Left lobe of liver (tissue), 2 donors: ENCODE results near the gene HEPHL1. TPM values are rescaled to one million over a fixed set of nuclear protein-coding genes. Genes with fewer than 3 reads are reported as not detected.
"Not testable (repeated sequence)": the region's sequence is repeated elsewhere in the genome, so short reads cannot be mapped to it uniquely, and the experiment has no call there.

Experiments
- ATAC-seq: fragments of 200-7000 bp; cut with Tn5 transposase; one replicate; pipeline ENCODE4 v1.9.1; 2020; ENCODE audit warnings: mild to moderate bottlenecking, moderate library complexity
- DNase-seq: peaks from one replicate; pipeline ENCODE4 v3.0.0-alpha.2; 2020; ENCODE audit warnings: low spot score
- total RNA-seq: library from RNA; stranded (reverse); gene quantifications from one replicate; pipeline ENCODE4 v1.2.1, GENCODE V29; 2021
- donor health status: DM: no; HTN: no; CAD: no; lungs with moderate emphysema.
- donor health status: DM: no; HTN: yes; CAD: no.

HEPHL1 gene
- total RNA-seq, 1 donor from 2014 or later, result not detected

DNA sequence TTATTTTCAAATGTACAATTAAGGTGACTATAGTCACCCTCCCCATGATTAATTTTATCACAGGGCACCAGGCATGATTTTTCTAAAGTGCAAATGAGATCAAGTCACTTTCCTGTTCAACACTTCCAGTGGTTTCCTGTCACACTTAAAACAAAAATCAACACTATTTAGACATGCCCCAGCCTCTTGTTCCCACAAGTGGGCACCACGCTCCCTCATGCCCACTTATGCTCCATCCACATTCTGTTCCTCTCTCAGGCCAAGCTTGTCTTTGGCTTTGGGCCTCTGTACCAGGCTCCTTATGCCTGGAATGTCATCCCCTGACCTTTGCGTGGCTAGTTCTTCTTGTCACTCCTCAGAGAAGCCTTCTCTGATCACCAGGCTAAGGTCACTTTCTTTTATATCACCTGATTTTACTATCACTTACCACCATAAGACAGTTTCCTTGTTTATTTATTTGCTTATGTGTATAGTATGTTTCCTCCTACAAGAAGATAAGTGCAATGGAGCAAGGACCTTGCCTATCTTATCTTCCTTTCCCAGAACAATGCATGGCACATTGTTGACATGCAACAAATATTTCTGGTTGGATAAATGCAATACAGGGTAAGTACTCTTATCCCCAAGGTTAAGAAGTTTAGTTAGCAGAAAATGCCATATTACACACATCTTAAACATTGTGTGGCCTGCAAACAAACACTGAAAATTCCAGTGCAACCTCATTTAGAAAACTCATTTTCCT, 56.6 kb downstream of the HEPHL1 start:
- ATAC-seq (no peak), DNase-seq (no peak)

- no peak for DNase-seq
- ATAC-seq, result no peak
Observed at GRCh38 chr11:94084164-94084563, 63.0 kb downstream of the HEPHL1 start.

GRCh38 chr11:94088906-94089305, 67.8 kb downstream of the HEPHL1 start:
- no peak for DNase-seq
- no peak for ATAC-seq

DNA sequence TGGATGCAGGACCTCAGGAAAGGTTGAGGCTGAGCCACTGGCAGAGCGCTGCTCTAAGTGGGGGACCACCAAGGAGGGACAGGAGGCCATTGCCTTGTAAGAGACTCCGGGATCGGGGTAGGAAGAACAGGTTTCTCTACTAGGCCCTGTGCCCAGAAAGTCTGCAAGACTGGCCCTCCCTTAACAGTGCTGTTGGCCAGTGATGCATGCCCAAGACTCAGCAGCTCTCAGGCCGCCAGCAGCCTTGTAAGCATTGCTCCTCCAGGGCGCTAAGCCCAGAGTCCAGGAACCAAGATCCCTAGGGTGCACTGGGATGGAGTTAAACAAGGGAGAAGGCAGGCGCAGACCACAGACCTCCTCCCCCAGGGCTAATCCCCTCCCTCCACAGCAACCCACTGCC, 68.2 kb downstream of the HEPHL1 start:
- ATAC-seq (no peak), DNase-seq (no peak)

DNA sequence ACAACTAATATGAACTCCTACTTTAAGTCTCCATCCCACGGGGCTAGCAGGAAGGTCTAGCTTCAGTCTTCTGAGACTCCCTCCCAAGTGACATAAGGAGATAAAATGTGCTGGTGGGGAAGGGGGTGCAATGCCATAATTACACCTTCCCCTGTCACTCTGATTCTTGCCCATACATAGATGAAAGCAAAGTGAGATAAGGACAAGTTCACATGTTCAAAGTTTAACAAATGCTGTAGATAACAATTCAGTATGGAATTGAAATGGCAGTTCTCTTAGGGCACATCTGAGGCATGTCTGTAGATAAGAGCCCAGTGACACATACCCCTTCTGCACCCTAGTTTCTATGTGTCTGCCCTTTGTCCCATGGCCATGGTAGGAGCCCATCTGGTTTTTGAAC, 69.2 kb downstream of the HEPHL1 start:
- DNase-seq, result no peak
- no peak for ATAC-seq

DNA sequence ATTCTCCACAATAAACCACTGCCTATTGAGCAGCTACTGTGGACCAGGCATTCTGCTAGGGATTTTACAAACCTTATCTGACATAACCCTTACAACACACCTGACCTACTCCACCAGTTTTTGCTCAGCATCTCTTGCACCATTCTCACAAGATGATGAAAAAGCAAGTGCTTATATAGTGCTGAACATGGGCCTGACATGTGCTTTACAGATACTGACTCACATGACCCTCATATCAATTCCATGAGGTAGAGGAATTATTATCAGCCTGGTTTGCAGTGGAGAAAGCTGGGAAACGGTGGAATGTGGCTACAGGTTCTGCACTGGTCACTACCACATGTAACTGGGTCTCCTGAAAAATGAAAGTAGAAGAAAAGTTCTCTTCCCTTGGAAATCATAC, 69.9 kb downstream of the HEPHL1 start:
- no peak for ATAC-seq
- no peak for DNase-seq

- ATAC-seq, result no peak
- DNase-seq, result no peak
Observed at GRCh38 chr11:94100253-94100652, 79.1 kb downstream of the HEPHL1 start.

GRCh38 chr11:94103471-94103870, 82.3 kb downstream of the HEPHL1 start:
- ATAC-seq (no peak), DNase-seq (no peak)

GRCh38 chr11:94104734-94105133, 83.6 kb downstream of the HEPHL1 start:
- ATAC-seq (no peak), DNase-seq (no peak)

- no peak for ATAC-seq
- DNase-seq, result no peak
Observed at GRCh38 chr11:94106716-94107115, 85.6 kb downstream of the HEPHL1 start.

DNA sequence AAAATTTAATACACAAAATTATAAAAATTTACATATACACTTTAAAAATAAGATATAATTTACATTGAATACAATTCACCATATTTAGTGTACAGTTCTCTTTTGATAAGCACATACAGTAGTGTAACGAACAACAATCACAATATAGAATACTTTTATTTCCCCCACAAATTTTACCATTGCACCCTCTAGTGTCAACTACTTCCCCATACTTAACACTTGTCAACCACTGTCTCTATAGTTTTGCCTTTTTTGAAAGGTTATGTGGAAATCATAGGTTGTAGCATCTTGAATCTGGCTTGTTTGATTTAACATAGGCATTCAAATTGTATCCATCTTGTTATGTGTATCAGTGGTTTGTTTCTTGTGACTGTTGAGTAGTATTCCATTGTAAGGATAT, 86.2 kb downstream of the HEPHL1 start:
- ATAC-seq, result no peak
- DNase-seq, result no peak

DNA sequence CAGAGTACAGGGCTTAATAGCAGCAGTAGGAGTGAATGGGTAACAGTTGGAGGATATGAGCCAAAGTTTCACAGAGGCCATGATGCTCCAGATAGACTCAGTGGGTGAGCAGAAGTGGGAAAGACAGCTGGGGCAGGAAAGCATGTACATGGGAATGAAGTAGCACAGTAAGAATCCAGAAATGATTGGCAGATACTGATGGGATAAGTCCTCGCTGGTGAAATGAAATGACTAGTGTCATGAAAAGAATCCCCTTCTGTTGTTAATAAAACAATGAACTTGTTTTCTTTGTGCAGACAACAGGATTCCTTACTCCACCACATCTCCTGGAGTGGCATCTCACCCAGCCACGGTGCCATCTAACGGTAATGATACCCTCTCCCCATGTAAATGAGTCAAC, 90.1 kb downstream of the HEPHL1 start:
- ATAC-seq (no peak), DNase-seq (no peak)

GRCh38 chr11:94111660-94112059, 90.5 kb downstream of the HEPHL1 start:
- ATAC-seq, result no peak

GRCh38 chr11:94112206-94112953, 91.2 kb downstream of the HEPHL1 start:
- DNase-seq (no peak), ATAC-seq (no peak)

More at GRCh38 chr11:94111660-94112059, 90.5 kb downstream of the HEPHL1 start:
- no peak for DNase-seq

- ATAC-seq (peak; percentile 41), DNase-seq (no peak)
Observed at GRCh38 chr11:94117197-94117574, 96.0 kb downstream of the HEPHL1 start.

- ATAC-seq, result no peak
- no peak for DNase-seq
Observed at GRCh38 chr11:94117871-94118270, 96.7 kb downstream of the HEPHL1 start.

GRCh38 chr11:94119676-94120075, 98.5 kb downstream of the HEPHL1 start:
- DNase-seq, ATAC-seq: not testable (repeated sequence)

GRCh38 chr11:94120516-94120915, 99.4 kb downstream of the HEPHL1 start:
- ATAC-seq, DNase-seq: not testable (repeated sequence)

DNA sequence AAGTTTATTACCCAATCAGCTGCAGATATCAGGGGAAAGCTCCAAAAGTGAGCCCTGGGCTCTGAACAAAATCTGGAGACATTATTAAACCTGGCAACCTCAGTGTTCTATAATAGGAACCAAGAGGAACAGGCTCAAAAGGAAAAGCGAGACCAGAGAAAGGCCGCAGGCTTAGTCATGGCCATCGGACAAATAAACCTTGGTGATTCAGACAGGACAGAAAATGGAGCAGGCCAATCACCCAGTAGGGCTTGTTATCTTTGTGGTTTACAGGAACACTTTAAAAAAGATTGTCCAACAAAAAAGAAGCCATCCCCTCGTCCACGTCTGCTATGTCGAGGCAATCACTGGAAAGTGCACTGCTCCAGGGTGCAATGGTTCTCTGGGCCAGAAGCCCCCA, 99.8 kb downstream of the HEPHL1 start:
- no peak for ATAC-seq
- DNase-seq, result no peak

DNA sequence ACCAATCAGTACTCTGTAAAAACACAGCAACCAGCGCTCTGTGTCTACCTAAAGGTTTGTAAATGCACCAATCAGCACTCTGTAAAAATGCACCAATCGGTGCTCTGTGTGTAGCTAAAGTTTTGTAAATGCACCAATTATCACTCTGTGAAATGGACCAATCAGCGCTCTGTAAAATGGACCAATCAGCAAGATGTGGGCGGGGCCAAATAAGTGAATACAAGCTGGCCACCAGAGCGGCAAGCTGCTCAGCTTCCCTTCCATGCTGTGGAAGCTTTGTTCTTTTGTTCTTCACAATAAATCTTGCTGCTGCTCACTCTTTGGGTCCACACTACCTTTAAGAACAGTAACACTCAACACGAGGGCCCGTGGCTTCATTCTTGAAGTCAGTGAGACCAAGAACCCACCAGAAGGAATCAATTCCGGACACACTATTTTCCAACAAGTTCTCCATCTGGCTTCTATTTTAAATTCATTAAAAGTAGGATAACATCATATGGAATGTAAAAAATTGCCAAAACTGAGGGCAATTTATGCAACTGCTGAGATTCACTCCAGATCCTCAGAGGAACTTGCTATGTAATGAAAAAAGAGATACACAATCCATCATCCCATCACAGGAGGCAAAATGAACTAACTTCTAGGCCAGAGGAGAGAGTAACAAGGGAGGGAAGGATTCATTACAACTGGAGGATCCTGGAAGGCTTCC, 104.4 kb downstream of the HEPHL1 start:
- no peak for ATAC-seq

DNA sequence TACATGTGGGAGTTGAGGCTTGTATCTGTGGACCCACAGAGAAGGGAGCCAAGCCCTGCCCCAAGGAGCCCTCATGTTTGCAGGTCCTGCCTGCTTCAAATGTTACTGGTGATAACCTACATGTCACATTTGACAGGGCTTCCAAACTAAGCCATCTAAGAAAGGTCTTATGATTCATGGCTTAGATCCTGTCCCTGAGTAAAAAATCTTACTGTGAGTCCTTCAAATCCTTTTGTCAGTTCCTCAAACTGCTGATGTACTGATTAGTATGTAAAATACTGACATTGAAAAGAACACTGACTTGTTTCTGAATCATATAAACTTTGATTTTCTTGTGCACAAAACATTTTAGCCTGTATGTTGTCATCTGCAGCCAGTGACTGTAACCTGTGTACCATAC, 106.5 kb downstream of the HEPHL1 start:
- no peak for ATAC-seq
- no peak for DNase-seq

More for the DNA sequence above, 104.4 kb downstream of the HEPHL1 start:
- DNase-seq, result no peak

- ATAC-seq, result peak; percentile 22
- DNase-seq, result no peak
Observed at GRCh38 chr11:94128291-94128745, 107.2 kb downstream of the HEPHL1 start.
